22Rv1 (cell line): Measurements from ENCODE around the gene TRPV3.

Source experiments
- ZFX ChIP-seq: fragments of 450-650 bp; IDR thresholded peaks from 2 replicates; pipeline ENCODE4 v1.6.1; 2017; ENCODE audit warnings: antibody characterized with exemption, borderline replicate concordance
- TF ChIP-seq, protein P1 (sequence below): fragments of 450-650 bp; IDR thresholded peaks from 2 replicates; pipeline ENCODE4 v1.5.1; 2017; ENCODE audit warnings: mild to moderate bottlenecking

DNA sequence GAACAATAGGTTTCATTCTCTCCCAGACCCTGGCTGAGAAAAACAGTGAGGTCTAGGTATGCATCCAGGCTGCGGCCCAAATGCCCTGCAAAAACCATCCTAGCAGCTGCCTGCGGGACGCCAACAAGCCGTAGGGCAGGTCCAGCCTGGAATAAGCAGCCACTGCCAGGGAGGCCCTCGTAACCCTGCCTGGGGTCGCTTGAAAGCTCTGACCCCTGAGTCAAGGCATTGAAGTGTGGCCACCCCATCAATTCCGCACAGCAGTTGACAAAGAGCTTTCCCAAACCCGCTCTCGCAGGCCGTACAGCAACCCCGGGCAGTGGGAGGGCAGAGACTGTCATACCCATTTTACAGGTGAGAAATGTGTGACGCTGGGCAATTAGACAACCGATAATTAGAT lies 40.5 kb upstream of the TRPV3 start:
- TF ChIP-seq, protein P1, sequence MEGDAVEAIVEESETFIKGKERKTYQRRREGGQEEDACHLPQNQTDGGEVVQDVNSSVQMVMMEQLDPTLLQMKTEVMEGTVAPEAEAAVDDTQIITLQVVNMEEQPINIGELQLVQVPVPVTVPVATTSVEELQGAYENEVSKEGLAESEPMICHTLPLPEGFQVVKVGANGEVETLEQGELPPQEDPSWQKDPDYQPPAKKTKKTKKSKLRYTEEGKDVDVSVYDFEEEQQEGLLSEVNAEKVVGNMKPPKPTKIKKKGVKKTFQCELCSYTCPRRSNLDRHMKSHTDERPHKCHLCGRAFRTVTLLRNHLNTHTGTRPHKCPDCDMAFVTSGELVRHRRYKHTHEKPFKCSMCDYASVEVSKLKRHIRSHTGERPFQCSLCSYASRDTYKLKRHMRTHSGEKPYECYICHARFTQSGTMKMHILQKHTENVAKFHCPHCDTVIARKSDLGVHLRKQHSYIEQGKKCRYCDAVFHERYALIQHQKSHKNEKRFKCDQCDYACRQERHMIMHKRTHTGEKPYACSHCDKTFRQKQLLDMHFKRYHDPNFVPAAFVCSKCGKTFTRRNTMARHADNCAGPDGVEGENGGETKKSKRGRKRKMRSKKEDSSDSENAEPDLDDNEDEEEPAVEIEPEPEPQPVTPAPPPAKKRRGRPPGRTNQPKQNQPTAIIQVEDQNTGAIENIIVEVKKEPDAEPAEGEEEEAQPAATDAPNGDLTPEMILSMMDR = no peak
- no peak for TF ChIP-seq ZFX
